GM10266 (cell line): ENCODE data around the gene ST6GAL1.
"Not testable (repeated sequence)": the region's sequence is repeated elsewhere in the genome, so short reads cannot be mapped to it uniquely, and the experiment has no call there.

Experiments used
- DNase-seq: peaks from one replicate; pipeline ENCODE4 v3.0.0; 2012; ENCODE audit errors: extremely low spot score
- CTCF ChIP-seq: IDR thresholded peaks from 2 replicates; pipeline ENCODE4 v1.5.1; 2012; ENCODE audit warnings: mild to moderate bottlenecking, low read depth; ENCODE audit not compliant: control insufficient read depth, insufficient read depth; ENCODE audit errors: missing control alignments

ST6GAL1 gene

GRCh38 chr3:186967686-186968085 is 37.4 kb downstream of the ST6GAL1 start:
- no peak for TF ChIP-seq CTCF
- no peak for DNase-seq

GRCh38 chr3:186969607-186970006 is 39.3 kb downstream of the ST6GAL1 start:
- no peak for DNase-seq
- TF ChIP-seq CTCF, result no peak

DNA sequence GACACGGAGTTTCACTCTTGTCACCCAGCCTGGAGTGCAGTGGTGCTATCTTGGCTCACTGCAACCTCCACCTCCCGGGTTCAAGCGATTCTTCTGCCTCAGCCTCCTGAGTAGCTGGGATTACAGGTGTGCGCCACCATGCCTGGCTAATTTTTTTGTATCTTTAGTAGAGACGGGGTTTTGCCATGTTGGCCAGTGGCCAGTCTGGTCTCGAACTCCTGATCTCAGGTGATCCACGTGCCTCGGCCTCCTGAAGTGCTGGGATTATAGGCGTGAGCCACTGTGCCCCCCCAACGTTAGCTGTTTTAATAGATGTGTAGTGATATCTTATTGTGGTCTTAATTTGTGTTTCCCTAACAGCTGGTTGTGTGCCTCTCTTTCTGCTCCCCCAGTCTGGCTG is 40.8 kb downstream of the ST6GAL1 start:
- not testable (repeated sequence) for DNase-seq

- no peak for DNase-seq
- no peak for TF ChIP-seq CTCF
Measured at GRCh38 chr3:186971578-186971977, 41.3 kb downstream of the ST6GAL1 start.

- no peak for DNase-seq
- no peak for TF ChIP-seq CTCF
Measured at GRCh38 chr3:186973702-186974101, 43.4 kb downstream of the ST6GAL1 start.

DNA sequence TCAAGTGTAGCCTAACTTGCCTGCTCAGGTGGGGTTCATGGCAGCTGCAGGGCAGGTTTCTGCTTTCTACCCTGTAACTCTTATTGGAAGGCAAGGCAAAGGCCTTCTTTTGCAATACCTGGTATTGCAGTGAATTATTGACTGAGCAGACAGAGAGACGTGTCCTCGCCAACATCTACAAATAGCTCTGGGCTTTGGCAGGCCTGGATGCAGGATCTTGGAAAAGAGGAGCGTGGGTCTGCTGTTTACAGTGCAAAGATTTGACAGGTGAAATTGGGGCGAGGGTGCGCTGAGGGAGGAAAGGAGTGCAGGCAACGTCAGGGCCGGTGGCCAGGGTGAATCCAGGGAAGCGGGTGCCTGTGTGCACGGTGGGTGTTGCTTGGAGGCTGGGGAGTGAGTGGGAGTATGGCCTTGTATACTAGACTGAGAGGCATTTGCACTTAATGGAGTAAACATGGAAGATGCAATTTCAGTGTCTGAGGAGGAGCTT is 44.5 kb downstream of the ST6GAL1 start:
- TF ChIP-seq CTCF, result no peak
- no peak for DNase-seq

- DNase-seq, result no peak
- TF ChIP-seq CTCF, result no peak
Measured at GRCh38 chr3:186975726-186976125, 45.4 kb downstream of the ST6GAL1 start.
